Measurements from ENCODE around the gene UMAD1.

Gene UMAD1

GRCh38 chr7:7695111-7695817, 54.7 kb downstream of the UMAD1 start:
- TF ChIP-seq SPI1 (IDR thresholded peaks at IDR 0.05; ENCODE audit: borderline replicate concordance, low read depth) (no peak), GABPA (IDR thresholded peaks at IDR 0.05; ENCODE audit: low read depth) (no peak), CTCF (IDR thresholded peaks at IDR 0.05; ENCODE audit: insufficient read depth, low read length) (no peak)

DNA sequence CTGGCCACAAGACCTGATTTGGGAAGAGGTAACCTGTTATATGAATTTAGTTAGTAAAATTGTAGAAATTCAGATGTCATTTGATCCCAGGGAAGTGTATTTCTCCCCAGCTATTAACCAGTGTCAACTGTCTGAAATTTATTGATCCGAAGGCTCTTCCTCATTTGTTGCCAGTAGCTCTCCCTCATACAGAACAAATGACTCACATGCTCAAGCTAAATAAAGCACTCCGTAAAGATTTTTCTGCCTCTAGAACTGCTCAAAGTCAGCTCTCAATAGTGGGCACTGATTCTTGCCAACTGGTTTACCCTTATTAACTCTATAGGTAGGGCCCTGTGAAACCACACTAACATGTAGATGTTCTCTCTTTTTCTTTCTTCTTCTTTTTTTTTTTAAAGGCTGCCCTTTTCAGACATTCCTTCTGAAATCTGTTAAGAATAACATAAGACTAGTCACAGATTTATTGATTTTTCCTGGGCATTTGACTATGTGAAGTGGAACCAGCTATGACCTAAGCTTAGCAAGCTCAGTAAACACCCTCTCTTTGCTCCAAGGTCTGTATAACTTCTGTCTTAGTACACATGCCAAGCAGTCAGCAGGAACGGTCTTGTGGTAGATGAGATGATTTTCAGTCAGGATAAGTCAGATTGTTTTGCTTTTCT, 56.0 kb downstream of the UMAD1 start:
- TF ChIP-seq POLR2AphosphoS5 (IDR thresholded peaks at IDR 0.05; ENCODE audit: low read depth) (no peak), CTCF (IDR thresholded peaks at IDR 0.05; ENCODE audit: insufficient read depth, low read length) (no peak), SPI1 (IDR thresholded peaks at IDR 0.05; ENCODE audit: borderline replicate concordance, low read depth) (no peak), GABPA (IDR thresholded peaks at IDR 0.05; ENCODE audit: low read depth) (no peak)
- TF ChIP-seq, protein P1, sequence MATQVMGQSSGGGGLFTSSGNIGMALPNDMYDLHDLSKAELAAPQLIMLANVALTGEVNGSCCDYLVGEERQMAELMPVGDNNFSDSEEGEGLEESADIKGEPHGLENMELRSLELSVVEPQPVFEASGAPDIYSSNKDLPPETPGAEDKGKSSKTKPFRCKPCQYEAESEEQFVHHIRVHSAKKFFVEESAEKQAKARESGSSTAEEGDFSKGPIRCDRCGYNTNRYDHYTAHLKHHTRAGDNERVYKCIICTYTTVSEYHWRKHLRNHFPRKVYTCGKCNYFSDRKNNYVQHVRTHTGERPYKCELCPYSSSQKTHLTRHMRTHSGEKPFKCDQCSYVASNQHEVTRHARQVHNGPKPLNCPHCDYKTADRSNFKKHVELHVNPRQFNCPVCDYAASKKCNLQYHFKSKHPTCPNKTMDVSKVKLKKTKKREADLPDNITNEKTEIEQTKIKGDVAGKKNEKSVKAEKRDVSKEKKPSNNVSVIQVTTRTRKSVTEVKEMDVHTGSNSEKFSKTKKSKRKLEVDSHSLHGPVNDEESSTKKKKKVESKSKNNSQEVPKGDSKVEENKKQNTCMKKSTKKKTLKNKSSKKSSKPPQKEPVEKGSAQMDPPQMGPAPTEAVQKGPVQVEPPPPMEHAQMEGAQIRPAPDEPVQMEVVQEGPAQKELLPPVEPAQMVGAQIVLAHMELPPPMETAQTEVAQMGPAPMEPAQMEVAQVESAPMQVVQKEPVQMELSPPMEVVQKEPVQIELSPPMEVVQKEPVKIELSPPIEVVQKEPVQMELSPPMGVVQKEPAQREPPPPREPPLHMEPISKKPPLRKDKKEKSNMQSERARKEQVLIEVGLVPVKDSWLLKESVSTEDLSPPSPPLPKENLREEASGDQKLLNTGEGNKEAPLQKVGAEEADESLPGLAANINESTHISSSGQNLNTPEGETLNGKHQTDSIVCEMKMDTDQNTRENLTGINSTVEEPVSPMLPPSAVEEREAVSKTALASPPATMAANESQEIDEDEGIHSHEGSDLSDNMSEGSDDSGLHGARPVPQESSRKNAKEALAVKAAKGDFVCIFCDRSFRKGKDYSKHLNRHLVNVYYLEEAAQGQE (IDR thresholded peaks at IDR 0.05; ENCODE audit: insufficient replicate concordance, low read depth): no peak
- no peak overlapping the region for H3K27ac ChIP-seq (replicated peaks)
- H3K4me3 ChIP-seq (replicated peaks; ENCODE audit: insufficient read depth, low read length): no peak overlapping the region
- no peak for DNase-seq (ENCODE audit: low read depth in 1 of 2, low spot score in 1 of 2)
- no peaks in the 10 kb centered on the region for H3K27me3 ChIP-seq (ENCODE audit: insufficient read depth, poor library complexity, severe bottlenecking)

More at GRCh38 chr7:7695111-7695817, 54.7 kb downstream of the UMAD1 start:
- H3K4me3 ChIP-seq (replicated peaks; ENCODE audit: insufficient read depth, low read length): no peak overlapping the region
- no peak for DNase-seq (ENCODE audit: low read depth in 1 of 2, low spot score in 1 of 2)
- no peaks in the 10 kb centered on the region for H3K27me3 ChIP-seq (ENCODE audit: insufficient read depth, poor library complexity, severe bottlenecking)
- no peak overlapping the region for H3K27ac ChIP-seq (replicated peaks)

DNA sequence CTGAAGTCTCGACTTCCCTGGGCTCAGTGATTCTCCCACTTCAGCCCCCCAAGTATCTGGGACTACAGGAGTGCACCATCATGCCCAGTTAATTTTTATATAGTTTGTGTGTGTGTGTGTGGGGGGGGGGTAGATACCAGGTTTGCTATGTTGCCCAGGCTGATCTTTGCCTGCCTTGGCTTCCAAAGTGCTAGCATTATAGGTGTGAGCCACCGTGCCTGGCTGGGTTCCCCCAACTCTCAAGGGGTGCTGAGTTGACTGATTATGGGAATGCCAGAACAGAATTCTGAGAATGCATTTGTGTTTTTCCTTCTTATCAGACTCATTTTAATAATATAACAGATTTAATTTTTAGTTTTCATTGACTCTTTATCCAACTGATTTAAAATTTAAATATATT, 58.4 kb downstream of the UMAD1 start:
- Histone ChIP-seq H3K27ac (replicated peaks) (no peak overlapping the region), H3K4me3 (replicated peaks; ENCODE audit: insufficient read depth, low read length) (no peak overlapping the region), H3K27me3 (ENCODE audit: insufficient read depth, poor library complexity, severe bottlenecking) (no peaks in the 10 kb centered on the region)
- TF ChIP-seq GABPA (IDR thresholded peaks at IDR 0.05; ENCODE audit: low read depth) (no peak), CTCF (IDR thresholded peaks at IDR 0.05; ENCODE audit: insufficient read depth, low read length) (no peak), SPI1 (IDR thresholded peaks at IDR 0.05; ENCODE audit: borderline replicate concordance, low read depth) (no peak), POLR2AphosphoS5 (IDR thresholded peaks at IDR 0.05; ENCODE audit: low read depth) (no peak)
- TF ChIP-seq, protein P1 (IDR thresholded peaks at IDR 0.05; ENCODE audit: insufficient replicate concordance, low read depth): no peak
- no peak for DNase-seq (ENCODE audit: low read depth in 1 of 2, low spot score in 1 of 2)

Data from HL-60 (cell line).